HG03196 (cell line): Measurements from ENCODE around the gene GATC.
"Not testable (repeated sequence)": the region's sequence is repeated elsewhere in the genome, so short reads cannot be mapped to it uniquely, and the experiment has no call there.

Experiments
- ATAC-seq: cut with Tn5 transposase; IDR thresholded peaks from one replicate; pipeline ENCODE4 v1.9.1; 2021; ENCODE audit not compliant: unreplicated experiment

GATC gene

GRCh38 chr12:120468821-120469449 is 22.7 kb downstream of the GATC start:
- peak; percentile 21 for ATAC-seq

GRCh38 chr12:120469450-120470149 is 23.4 kb downstream of the GATC start, which contains the start of gene SRSF9:
TSS of gene SRSF9 (minus strand) at chr12:120469748. CDS start at chr12:120469609, 139 bp downstream.
- peak; percentile 87 for ATAC-seq

GRCh38 chr12:120470150-120470784 is 24.0 kb downstream of the GATC start:
- no peak for ATAC-seq

- ATAC-seq, result no peak
These were observed 26.3 kb downstream of the GATC start for GRCh38 chr12:120472521-120472920.

GRCh38 chr12:120473807-120474615 is 27.8 kb downstream of the GATC start:
- no peak for ATAC-seq

- ATAC-seq, result no peak
These were observed 28.3 kb downstream of the GATC start for GRCh38 chr12:120474616-120474960.

GRCh38 chr12:120475643-120476042 is 29.4 kb downstream of the GATC start:
- no peak for ATAC-seq

- no peak for ATAC-seq
These were observed 33.2 kb downstream of the GATC start for GRCh38 chr12:120479458-120479857.

GRCh38 chr12:120480211-120480610 is 34.0 kb downstream of the GATC start:
- ATAC-seq, result no peak

GRCh38 chr12:120481022-120481767 is 35.0 kb downstream of the GATC start:
- ATAC-seq, result no peak

- no peak for ATAC-seq
These were observed 37.4 kb downstream of the GATC start for GRCh38 chr12:120483621-120484020.

- ATAC-seq, result no peak
These were observed 40.0 kb downstream of the GATC start for GRCh38 chr12:120485961-120486881.

- not testable (repeated sequence) for ATAC-seq
These were observed 41.3 kb downstream of the GATC start for GRCh38 chr12:120487552-120487951.

- ATAC-seq, result no peak
These were observed 41.9 kb downstream of the GATC start for GRCh38 chr12:120488057-120488640.

- ATAC-seq, result no peak
These were observed 42.8 kb downstream of the GATC start for GRCh38 chr12:120489018-120489417.

- no peak for ATAC-seq
These were observed 44.1 kb downstream of the GATC start for GRCh38 chr12:120490325-120490724.

GRCh38 chr12:120490833-120491512 is 44.7 kb downstream of the GATC start:
- ATAC-seq, result no peak

- ATAC-seq, result no peak
These were observed 49.0 kb downstream of the GATC start for GRCh38 chr12:120495186-120495730.
